ENCODE measurements around the gene METTL25. TPM values are rescaled to one million over a fixed set of nuclear protein-coding genes. Genes with fewer than 3 reads are reported as not detected.

The METTL25 gene
- total RNA-seq, 4 donors from 2014 or later, result 10.2 to 20.0 (median 14.4) TPM

DNA sequence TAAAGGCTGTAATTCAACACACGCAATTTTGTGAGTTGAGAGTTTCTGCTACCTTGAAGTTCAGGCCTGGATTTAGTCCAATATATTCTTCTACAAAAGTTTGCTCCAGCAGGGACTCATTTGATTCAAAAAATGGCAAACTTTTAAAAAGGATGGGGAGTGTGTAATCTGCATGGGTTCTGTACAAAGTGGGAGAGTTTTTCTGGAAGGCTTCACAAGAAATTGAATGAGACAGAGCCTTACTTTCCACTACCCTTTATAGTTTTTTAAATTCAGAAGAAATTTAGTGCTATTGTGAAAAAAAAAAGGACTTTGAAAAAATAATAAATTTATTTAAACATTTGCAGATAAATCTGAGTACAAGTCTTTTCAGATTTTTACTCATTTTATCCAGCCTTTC, 116.9 kb downstream of the METTL25 start:
- TF ChIP-seq, protein P1, sequence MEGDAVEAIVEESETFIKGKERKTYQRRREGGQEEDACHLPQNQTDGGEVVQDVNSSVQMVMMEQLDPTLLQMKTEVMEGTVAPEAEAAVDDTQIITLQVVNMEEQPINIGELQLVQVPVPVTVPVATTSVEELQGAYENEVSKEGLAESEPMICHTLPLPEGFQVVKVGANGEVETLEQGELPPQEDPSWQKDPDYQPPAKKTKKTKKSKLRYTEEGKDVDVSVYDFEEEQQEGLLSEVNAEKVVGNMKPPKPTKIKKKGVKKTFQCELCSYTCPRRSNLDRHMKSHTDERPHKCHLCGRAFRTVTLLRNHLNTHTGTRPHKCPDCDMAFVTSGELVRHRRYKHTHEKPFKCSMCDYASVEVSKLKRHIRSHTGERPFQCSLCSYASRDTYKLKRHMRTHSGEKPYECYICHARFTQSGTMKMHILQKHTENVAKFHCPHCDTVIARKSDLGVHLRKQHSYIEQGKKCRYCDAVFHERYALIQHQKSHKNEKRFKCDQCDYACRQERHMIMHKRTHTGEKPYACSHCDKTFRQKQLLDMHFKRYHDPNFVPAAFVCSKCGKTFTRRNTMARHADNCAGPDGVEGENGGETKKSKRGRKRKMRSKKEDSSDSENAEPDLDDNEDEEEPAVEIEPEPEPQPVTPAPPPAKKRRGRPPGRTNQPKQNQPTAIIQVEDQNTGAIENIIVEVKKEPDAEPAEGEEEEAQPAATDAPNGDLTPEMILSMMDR (IDR thresholded peaks at IDR 0.05), result no peak
- ATAC-seq (ENCODE audit: low FRiP score), result no peak

DNA sequence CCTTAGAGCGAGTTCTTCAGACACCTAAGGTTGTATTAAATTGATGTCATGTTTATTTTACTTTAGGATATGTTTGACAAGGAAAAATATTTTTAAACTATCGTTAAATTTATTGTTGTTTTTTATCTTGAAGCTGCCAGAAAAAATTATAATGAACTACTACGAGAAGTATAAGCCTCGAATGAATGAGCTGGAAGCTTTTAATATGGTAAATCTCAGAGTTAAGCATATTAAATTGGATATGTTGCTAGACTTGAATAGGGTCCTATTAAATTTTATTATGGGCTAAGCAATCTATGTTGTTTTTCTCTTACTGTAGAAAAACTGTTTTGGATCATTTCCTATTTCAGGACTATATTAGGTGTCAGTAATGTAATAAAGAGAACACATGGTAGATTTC, 118.2 kb downstream of the METTL25 start:
- no peak for DNase-seq (ENCODE audit: low spot score)
- TF ChIP-seq, protein P1 (IDR thresholded peaks at IDR 0.05), result no peak
- no peak for ATAC-seq (ENCODE audit: low FRiP score)

More for the DNA sequence above, 116.9 kb downstream of the METTL25 start:
- no peak for DNase-seq (ENCODE audit: low spot score)

DNA sequence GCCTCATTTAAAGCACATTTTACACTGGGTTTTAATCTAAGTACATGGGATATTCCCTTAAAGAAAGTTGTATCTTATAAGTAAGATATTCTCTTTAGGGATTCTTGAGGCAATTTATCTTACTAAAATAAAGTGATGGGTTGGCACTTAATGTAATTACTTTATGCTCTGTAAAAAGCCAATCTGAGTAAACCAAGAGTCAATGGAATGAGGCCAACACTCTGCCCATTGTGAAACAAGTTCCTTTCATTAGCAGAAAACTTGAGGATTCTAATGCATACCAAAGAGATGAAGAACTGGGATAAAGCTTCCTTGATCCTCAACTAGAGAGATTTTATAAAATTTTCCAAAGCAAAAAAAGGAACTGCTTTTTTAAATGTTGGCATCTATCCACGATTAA, 121.2 kb downstream of the METTL25 start:
- TF ChIP-seq, protein P1 (IDR thresholded peaks at IDR 0.05), result no peak
- ATAC-seq (ENCODE audit: low FRiP score), result no peak
- DNase-seq (ENCODE audit: low spot score), result no peak

DNA sequence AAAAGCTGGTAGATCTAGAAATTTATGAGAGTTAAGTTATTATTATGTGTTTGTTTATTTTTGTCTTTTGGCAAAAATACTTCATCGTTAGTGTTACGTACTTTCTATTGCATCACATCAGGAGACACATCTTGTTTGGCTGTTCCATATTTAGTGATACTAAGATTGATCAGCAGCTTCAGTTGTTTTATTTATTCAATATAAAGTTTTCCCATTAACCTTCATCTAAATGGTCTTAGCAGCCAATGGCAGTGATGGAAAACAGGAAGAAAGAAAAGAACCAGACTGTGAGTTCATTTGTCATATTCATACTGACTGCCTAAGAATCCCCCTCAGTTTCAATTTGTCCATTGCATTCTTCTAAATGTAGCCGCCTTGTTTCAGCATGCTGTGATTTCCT, 122.3 kb downstream of the METTL25 start:
- TF ChIP-seq, protein P1 (IDR thresholded peaks at IDR 0.05), result no peak
- DNase-seq (ENCODE audit: low spot score) (no peak), ATAC-seq (ENCODE audit: low FRiP score) (no peak)

DNA sequence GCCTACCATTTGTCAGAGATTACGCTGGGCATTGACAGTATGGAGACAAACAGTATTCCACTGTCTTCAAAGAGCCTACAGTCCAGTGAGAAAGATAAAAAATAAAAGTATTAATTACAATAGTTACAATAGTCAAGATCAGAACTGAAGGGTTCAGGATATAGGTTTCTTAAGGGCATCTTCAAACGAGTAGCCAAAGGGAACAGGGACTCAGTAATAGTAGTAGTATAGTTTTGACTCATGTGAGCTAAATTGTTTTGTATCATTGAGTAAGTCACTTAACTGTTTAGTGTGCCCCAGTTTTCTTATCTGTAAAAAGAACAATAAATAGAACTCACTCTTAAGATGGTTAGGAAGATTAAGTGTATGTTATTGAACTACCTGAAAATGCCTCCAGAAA, 123.6 kb downstream of the METTL25 start:
- TF ChIP-seq, protein P1 (IDR thresholded peaks at IDR 0.05), result no peak
- ATAC-seq (ENCODE audit: low FRiP score) (no peak), DNase-seq (ENCODE audit: low spot score) (no peak)

DNA sequence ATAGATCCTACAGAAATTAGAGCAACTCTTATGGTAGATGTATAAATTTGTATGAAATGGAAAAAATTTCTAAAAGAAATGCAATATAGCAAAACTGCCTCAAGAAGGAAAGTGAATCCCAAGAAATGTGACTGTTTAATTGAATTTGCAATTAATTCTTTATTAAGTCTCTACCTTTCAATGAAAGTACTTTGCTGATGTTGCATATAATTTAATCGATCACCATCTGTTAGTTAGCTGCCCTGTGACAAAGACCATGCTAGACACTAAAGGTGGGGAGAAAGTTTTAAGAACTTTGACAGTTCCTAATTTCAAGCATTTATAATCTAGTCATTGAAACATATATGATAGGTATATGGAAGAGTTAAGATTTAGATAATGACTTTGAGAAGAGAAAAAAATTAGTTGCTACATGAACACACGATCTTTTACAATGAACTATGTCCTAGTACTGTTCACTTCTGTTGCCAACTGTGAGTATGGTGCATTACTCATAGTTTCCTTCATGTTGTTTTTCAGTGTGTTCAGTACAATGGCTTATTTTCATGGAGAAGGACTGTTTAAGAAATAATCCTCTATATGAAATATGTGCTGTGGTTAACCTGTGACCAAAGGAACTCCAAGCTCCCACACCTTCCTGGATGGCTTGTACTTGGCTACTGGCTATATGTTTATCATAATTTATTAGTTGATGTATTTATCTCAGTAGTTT, 128.4 kb downstream of the METTL25 start:
- DNase-seq (ENCODE audit: low spot score) (no peak), ATAC-seq (ENCODE audit: low FRiP score) (no peak)
- TF ChIP-seq, protein P1 (IDR thresholded peaks at IDR 0.05), result no peak

DNA sequence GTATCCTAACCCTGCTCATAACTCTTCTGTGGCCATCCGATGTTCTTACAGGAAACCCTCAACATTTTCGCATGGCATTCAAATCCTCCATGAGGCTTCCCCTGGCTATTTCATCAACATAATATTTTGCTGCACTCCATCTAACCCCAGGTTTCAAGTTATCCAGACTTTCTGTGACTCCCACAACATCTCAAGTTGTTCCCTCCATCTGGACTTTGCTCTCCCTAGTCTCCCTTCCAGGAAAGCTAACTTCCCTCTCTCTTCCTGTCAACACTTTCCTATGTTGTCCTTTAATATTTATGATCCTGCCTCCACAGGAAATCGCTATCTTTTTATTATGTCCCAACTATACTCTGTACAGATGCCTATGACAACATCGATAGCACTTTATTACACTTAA, 146.1 kb downstream of the METTL25 start:
- no peak for ATAC-seq (ENCODE audit: low FRiP score)
- TF ChIP-seq, protein P1 (IDR thresholded peaks at IDR 0.05), result no peak

More for the DNA sequence above, 146.1 kb downstream of the METTL25 start:
- DNase-seq (ENCODE audit: low spot score), result no peak

All from omental fat pad (tissue), 4 donors.